ENCODE results near the gene AKT1. TPM values are rescaled to one million over a fixed set of nuclear protein-coding genes. Genes with fewer than 3 reads are reported as not detected.
A peak's percentile ranks its signal among the peaks of the same experiment; 100 is the strongest.

Gene AKT1
- total and polyA plus RNA-seq, 2 experiments from 2014 or later, result 19.2 to 78.7 TPM

DNA sequence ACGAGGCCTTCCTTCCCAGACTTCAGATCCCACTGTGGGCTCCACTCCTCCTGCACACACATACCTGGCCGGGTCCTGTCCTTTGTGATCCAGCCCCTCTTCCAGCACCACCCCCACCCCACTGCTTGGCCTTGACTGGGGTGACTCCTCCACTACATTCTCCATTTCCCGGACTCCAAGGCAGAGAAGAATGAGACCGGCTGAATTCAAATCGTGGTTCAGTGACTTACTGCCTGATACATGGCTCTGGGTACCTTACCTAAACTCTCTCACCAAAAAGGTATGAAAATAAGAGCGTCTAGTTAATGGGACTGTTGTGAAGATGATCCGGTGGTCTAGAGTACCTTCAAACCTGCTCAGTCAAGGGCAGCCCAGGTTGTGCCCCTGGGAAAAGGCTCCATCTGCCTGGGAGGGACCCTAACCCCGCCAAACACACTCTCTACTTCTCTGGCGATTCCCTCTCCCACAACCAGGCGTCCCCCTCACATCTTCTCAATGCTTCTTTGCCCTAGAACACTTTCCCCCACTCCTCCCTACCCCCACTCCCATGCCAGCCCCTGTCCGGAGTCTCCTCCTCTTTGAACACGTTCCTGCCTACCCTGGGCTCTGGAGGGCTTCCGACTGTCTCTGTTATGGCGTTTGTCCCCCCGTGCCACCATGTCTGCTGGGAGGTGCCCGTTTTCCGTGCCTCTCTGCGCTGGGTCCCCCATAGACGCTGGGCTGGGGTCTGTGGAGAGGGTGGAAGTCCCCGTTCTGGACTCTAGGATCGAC lies 3.9 kb upstream of the AKT1 start:
- Histone ChIP-seq H3K27ac (ENCODE audit: low read depth) (no peak overlapping the region), H4K20me1 (replicated peaks; ENCODE audit: insufficient read depth) (peaks cover under 1% of the 10 kb centered on the region; the same call in 1 of the 2 replicates), H3K79me2 (replicated peaks; ENCODE audit: insufficient read depth) (no peaks in the 10 kb centered on the region), H2AFZ (peak overlapping the region; percentile 99), H3K4me3 (peak overlapping the region; percentile 95), H3F3A (replicated peaks; ENCODE audit: low read depth) (peaks cover 12% of the 10 kb centered on the region; the same call in 1 of the 2 replicates), H3K9me2 (ENCODE audit: insufficient read depth) (no peaks in the 10 kb centered on the region), H3K27me3 (ENCODE audit: insufficient read depth) (peaks cover 63% of the 10 kb centered on the region), H3K4me1 (ENCODE audit: insufficient read depth) (peaks cover 33% of the 10 kb centered on the region), H3K4me2 (peak overlapping the region; percentile 99), H3K36me3 (ENCODE audit: insufficient read depth) (no peaks in the 10 kb centered on the region)
- ATAC-seq (peak; percentile 54), DNase-seq (ENCODE audit: low spot score) (peak; percentile 86)
- Mint-ChIP-seq H3K27ac (0 out of 2 replicates have a peak overlapping the region, but pooled peaks have one; percentile 8), H3K9me3 (no peaks in the 10 kb centered on the region), H3K4me1 (peaks cover 38% of the 10 kb centered on the region), H3K36me3 (ENCODE audit: low read depth) (no peaks in the 10 kb centered on the region), H3K27me3 (ENCODE audit: insufficient read depth, low read depth, poor library complexity) (peaks cover 61% of the 10 kb centered on the region), H3K4me3 (peak overlapping the region; percentile 81)
- TF ChIP-seq ETS1 (IDR thresholded peaks at IDR 0.05) (no peak), CREB1 (CRISPR knock-in tag; IDR thresholded peaks at IDR 0.05; ENCODE audit: low read depth) (no peak), REST (IDR thresholded peaks at IDR 0.05; ENCODE audit: unreplicated experiment) (no peak), ZNF331 (CRISPR knock-in tag; IDR thresholded peaks at IDR 0.05; ENCODE audit: low read depth) (no peak), EZH2 (IDR thresholded peaks at IDR 0.05; ENCODE audit: low read depth, unreplicated experiment) (peak; percentile 36), ZNF462 (CRISPR knock-in tag; IDR thresholded peaks at IDR 0.05) (no peak), ZNF114 (CRISPR knock-in tag; IDR thresholded peaks at IDR 0.05) (no peak), EZH2phosphoT487 (IDR thresholded peaks at IDR 0.05; ENCODE audit: unreplicated experiment) (no peak)
- TF ChIP-seq, protein P1, sequence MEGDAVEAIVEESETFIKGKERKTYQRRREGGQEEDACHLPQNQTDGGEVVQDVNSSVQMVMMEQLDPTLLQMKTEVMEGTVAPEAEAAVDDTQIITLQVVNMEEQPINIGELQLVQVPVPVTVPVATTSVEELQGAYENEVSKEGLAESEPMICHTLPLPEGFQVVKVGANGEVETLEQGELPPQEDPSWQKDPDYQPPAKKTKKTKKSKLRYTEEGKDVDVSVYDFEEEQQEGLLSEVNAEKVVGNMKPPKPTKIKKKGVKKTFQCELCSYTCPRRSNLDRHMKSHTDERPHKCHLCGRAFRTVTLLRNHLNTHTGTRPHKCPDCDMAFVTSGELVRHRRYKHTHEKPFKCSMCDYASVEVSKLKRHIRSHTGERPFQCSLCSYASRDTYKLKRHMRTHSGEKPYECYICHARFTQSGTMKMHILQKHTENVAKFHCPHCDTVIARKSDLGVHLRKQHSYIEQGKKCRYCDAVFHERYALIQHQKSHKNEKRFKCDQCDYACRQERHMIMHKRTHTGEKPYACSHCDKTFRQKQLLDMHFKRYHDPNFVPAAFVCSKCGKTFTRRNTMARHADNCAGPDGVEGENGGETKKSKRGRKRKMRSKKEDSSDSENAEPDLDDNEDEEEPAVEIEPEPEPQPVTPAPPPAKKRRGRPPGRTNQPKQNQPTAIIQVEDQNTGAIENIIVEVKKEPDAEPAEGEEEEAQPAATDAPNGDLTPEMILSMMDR (conservative IDR thresholded peaks at IDR 0.05; ENCODE audit: low read depth in 2 of 2), result peak; percentile 37 to 45

All from GM23338 (cell line).